Mesothelial cell of epicardium (in vitro differentiated cells): Measurements from ENCODE around the gene CYP3A7. TPM values are rescaled to one million over a fixed set of nuclear protein-coding genes. Genes with fewer than 3 reads are reported as not detected.
"Not testable (repeated sequence)": the region's sequence is repeated elsewhere in the genome, so short reads cannot be mapped to it uniquely, and the experiment has no call there.

Experiments used
- DNase-seq, 2 experiments: peaks; one replicate each; pipeline ENCODE4 v3.0.0; 2021; ENCODE audit warnings: low spot score in 2 of 2; ENCODE audit not compliant: unreplicated experiment in 2 of 2
- H3K27ac Mint-ChIP-seq: 2 replicates; pipeline ENCODE4 v1.8.0; 2021; ENCODE audit warnings: mixed read lengths
- H3K27me3 Mint-ChIP-seq: 2 replicates; pipeline ENCODE4 v1.8.0; 2021; ENCODE audit warnings: low read depth, mixed read lengths
- H3K36me3 Mint-ChIP-seq: 2 replicates; pipeline ENCODE4 v1.8.0; 2021; ENCODE audit warnings: mixed read lengths
- H3K4me1 Mint-ChIP-seq: 2 replicates; pipeline ENCODE4 v1.8.0; 2021; ENCODE audit warnings: mixed read lengths
- H3K4me3 Mint-ChIP-seq: 2 replicates; pipeline ENCODE4 v1.8.0; 2021; ENCODE audit warnings: mild to moderate bottlenecking, moderate library complexity, mixed read lengths
- H3K9me3 Mint-ChIP-seq: 2 replicates; pipeline ENCODE4 v1.8.0; 2021; ENCODE audit warnings: mixed read lengths
- CTCF ChIP-seq: fragments of 200-600 bp; sonication (generic); IDR thresholded peaks from one replicate; pipeline ENCODE4 v1.5.0; 2021; ENCODE audit warnings: antibody characterized with exemption; ENCODE audit not compliant: unreplicated experiment
- total RNA-seq: library from RNA; stranded (reverse); gene quantifications from 3 replicates; pipeline ENCODE4 v1.2.1, GENCODE V29; 2021

CYP3A7 gene
- total RNA-seq, 1 donor from 2014 or later: not detected

DNA sequence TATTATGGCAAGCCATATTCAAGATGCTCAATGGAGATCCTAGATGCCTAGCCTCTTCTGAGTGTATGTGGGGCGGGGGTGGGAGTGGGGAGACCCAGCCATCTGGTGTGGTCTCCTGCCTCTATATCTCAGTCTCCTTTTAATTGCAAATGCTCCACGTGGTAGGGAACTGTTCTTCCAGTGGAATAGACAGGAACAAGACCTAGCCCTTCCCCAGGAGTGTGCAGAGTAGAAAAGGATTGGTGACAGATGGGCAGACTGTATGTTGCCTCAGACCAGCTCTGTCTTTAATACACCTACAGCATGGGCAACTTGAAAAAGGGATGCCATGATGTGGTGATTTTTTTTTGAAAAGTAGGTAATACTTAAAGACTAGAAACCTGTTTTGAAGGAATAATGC, 67.8 kb downstream of the CYP3A7 start:
- H3K4me1 Mint-ChIP-seq: no peaks in the 10 kb centered on the region
- H3K9me3 Mint-ChIP-seq: peaks cover 13% of the 10 kb centered on the region
- H3K4me3 Mint-ChIP-seq: no peak overlapping the region
- no peak overlapping the region for H3K27ac Mint-ChIP-seq
- TF ChIP-seq CTCF: no peak
- DNase-seq: no peak
- no peaks in the 10 kb centered on the region for H3K27me3 Mint-ChIP-seq
- peaks cover 29% of the 10 kb centered on the region for H3K36me3 Mint-ChIP-seq

- TF ChIP-seq CTCF: no peak
- Mint-ChIP-seq H3K9me3 (peaks cover 13% of the 10 kb centered on the region), H3K27me3 (no peaks in the 10 kb centered on the region), H3K27ac (no peak overlapping the region), H3K4me1 (no peaks in the 10 kb centered on the region), H3K36me3 (peaks cover 31% of the 10 kb centered on the region), H3K4me3 (no peak overlapping the region)
- DNase-seq: no peak
Observed at GRCh38 chr7:99666013-99666395, 69.0 kb downstream of the CYP3A7 start.

DNA sequence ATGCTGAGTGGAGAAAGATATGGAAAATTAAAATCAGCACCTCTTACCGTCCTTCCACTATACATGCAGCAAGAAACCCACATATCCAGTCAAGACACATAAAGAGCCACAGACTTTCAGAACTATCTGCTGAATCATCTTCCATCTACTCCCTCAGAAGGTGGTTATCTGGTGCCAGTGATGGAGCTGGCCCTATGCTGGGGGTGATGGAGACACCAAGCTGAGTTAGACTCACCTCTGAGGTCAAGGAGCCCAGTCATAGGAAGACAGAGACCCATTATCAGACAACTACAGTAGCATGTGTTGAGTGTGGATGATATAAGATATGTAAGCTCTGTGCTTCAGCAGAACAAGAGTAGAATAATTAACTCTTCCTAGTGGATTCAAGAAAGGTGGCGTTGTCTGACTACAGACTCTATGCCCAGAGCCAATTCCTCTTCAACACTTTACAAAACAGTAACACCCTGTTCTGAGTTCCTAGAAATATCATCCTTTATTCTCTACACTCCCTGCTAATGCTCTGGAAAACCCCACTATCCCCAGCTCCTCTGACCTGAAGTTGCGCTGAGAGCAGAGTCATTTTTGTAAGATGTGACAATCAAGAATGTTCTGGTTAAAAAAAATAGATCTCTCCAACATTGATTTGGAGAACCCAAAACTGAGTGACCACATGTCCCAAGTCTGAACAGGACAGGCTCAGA, 69.5 kb downstream of the CYP3A7 start:
- H3K27me3 Mint-ChIP-seq: no peaks in the 10 kb centered on the region
- H3K36me3 Mint-ChIP-seq: peaks cover 32% of the 10 kb centered on the region
- no peak for DNase-seq
- no peaks in the 10 kb centered on the region for H3K4me1 Mint-ChIP-seq
- H3K4me3 Mint-ChIP-seq: no peak overlapping the region
- no peak for TF ChIP-seq CTCF
- H3K9me3 Mint-ChIP-seq: peaks cover 15% of the 10 kb centered on the region
- H3K27ac Mint-ChIP-seq: no peak overlapping the region

- not testable (repeated sequence) for H3K4me3 Mint-ChIP-seq, DNase-seq, H3K27me3 Mint-ChIP-seq, H3K27ac Mint-ChIP-seq, H3K4me1 Mint-ChIP-seq
- Mint-ChIP-seq H3K36me3 (peaks cover 21% of the 10 kb centered on the region), H3K9me3 (peaks cover 32% of the 10 kb centered on the region)
Observed at GRCh38 chr7:99657879-99658278, 77.1 kb downstream of the CYP3A7 start.

Other genes starting within 250 kb of the CYP3A7 start
- 30.1 to 31.3 TPM (median 31.3 TPM) in 3 replicates for gene ZNF394, start 234.9 kb downstream of the CYP3A7 start, total RNA-seq
- 14.4 to 14.6 TPM (median 14.4 TPM) in 3 replicates for gene ZKSCAN5, start 230.5 kb downstream of the CYP3A7 start, total RNA-seq
- 8.0 to 9.4 TPM (median 9.3 TPM) in 3 replicates for gene FAM200A, start 183.1 kb downstream of the CYP3A7 start, total RNA-seq
- 83.5 to 84.9 TPM (median 84.7 TPM) in 3 replicates for gene ZNF655, start 176.6 kb downstream of the CYP3A7 start, total RNA-seq
- 2.5 to 3.6 TPM (median 3.2 TPM) in 3 replicates for gene TMEM225B, start 136.9 kb downstream of the CYP3A7 start, total RNA-seq
- gene ZSCAN25, start 118.2 kb downstream of the CYP3A7 start, total RNA-seq: 24.1 to 27.8 TPM (median 26.6 TPM) in 3 replicates
- gene CYP3A5, start 55.2 kb downstream of the CYP3A7 start, total RNA-seq: 9.0 to 10.1 TPM (median 9.2 TPM) in 3 replicates
- gene CYP3A4, start 49.0 kb upstream of the CYP3A7 start, total RNA-seq: not detected in 3 replicates
- 0.40 TPM in 1 of 3 replicates, not detected in the others for gene CYP3A43, start 92.8 kb upstream of the CYP3A7 start, total RNA-seq
- 0.20 to 0.63 TPM (median 0.24 TPM) in 3 replicates for gene OR2AE1, start 141.8 kb upstream of the CYP3A7 start, total RNA-seq
- 13.1 to 14.1 TPM (median 13.6 TPM) in 3 replicates for gene TRIM4, start 184.3 kb upstream of the CYP3A7 start, total RNA-seq
- 0.27 to 0.54 TPM in 2 of 3 replicates, not detected in the other for gene GJC3, start 194.4 kb upstream of the CYP3A7 start, total RNA-seq
- 0.27 to 0.56 TPM in 2 of 3 replicates, not detected in the other for gene AZGP1, start 240.8 kb upstream of the CYP3A7 start, total RNA-seq